Stimulated activated CD4-positive, alpha-beta T cell treated with anti-CD3 and anti-CD28 coated beads, Interleukin-15, amount 100 ng/mL, for 48 hours (primary cell): ENCODE measurements around the gene BRIX1.
"Not testable (repeated sequence)": the region's sequence is repeated elsewhere in the genome, so short reads cannot be mapped to it uniquely, and the experiment has no call there.

Experiments
- DNase-seq, 2 donors: peaks; one replicate each; pipeline ENCODE4 v3.0.0-alpha.2; 2020; ENCODE audit warnings: low read depth in 2 of 2

Gene BRIX1

GRCh38 chr5:34959323-34959722 is 43.8 kb downstream of the BRIX1 start:
- peak in 1 of 2 donors; percentile 2 for DNase-seq

DNA sequence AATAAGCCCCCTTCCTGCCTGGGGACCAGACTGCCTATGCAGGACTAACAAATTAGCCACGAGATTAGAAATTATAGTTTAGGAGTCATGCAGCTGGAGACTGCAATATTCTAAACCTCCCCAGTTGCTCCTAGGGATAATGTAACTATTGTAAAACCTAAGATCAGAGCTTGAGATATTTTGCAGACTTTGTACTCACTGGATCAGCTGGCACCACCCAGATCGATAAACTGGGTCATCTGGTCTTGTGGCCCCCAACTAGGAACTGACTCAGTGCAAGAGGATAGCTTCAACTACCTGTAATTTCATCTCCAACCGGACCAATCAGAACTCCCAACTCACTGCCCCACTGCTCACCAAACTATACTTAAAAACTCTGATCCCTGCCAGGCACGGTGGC is 52.0 kb downstream of the BRIX1 start:
- DNase-seq = no peak

GRCh38 chr5:34968258-34968657 is 52.7 kb downstream of the BRIX1 start:
- DNase-seq = no peak

GRCh38 chr5:34970552-34970951 is 55.0 kb downstream of the BRIX1 start:
- no peak for DNase-seq

- not testable (repeated sequence) for DNase-seq
These were observed 56.1 kb downstream of the BRIX1 start for GRCh38 chr5:34971655-34972054.
